DMS53 treated with DMSO at 0.1 percent for 48 hours (cell line): ENCODE measurements around the gene ECSIT.
A peak's percentile ranks its signal among the peaks of the same experiment; 100 is the strongest.
"Not testable (repeated sequence)": the region's sequence is repeated elsewhere in the genome, so short reads cannot be mapped to it uniquely, and the experiment has no call there.

ENCODE experiments used
- DNase-seq: peaks from one replicate; lab custom pipeline; 2025; ENCODE audit not compliant: unreplicated experiment; lab: John Stamatoyannopoulos, UW

Gene ECSIT

DNA sequence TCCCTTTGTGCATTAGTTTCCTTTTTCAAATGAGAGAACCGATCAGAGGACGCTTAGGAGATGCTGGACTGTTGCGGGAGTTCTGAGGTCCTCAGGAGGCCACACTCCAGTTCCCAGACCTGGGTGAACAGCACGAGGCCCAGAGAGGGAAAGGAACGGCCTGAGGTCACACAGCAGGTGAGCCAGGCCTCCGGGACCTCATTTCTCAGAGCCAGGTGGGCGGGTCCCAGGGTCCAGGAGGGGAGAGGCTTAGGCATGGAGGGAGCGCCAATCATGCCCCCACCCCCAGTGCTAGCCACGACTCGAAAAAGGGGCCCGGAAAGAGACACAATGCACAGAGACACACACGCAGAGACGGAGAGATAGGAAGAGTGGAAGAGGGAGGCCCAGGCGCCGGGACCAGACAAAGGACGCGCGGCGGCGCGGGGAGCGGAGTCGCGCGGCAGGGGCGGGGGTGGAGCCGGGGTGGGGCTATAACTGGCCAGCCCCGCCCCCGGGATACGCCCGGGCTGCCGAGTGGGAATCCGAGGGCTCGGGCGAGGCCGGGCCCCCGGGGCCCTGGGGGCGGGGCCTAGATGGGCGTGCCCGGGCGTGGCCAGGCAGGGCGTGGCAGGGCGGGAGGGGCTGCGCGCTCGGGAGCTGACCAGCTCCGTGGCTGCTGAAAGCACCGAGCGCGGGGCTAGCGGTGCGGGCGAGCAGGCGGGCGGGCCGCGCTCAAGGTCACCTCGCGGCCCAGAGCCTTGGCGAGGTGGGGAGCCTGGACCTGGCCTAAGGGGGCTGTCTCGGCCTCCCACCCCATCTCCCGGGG is 49.6 kb downstream of the ECSIT start:
- DNase-seq, result peak; percentile 6

- DNase-seq, result no peak
Observed at GRCh38 chr19:11478167-11479089, 50.5 kb downstream of the ECSIT start.

DNA sequence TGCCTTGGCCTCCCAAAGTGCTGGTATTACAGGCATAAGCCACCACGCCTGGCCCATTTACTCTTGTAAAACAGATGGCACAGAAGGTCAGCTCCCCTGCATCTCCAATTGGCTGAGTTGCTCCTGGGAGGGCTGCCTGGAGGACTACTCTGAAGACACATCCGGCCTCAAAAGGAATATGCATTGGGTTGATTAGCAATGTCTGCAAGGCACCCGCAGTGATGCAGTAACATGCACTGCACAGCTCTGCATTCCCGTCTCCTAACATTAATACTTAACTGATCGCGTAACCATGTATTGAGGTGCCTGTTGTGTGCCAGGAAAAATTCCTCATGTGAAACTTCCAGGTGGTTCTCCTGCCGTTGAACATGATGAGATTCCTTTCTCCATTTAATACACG is 53.1 kb downstream of the ECSIT start:
- DNase-seq, result no peak

- DNase-seq, result not testable (repeated sequence)
Observed at GRCh38 chr19:11475343-11475742, 53.6 kb downstream of the ECSIT start.

DNA sequence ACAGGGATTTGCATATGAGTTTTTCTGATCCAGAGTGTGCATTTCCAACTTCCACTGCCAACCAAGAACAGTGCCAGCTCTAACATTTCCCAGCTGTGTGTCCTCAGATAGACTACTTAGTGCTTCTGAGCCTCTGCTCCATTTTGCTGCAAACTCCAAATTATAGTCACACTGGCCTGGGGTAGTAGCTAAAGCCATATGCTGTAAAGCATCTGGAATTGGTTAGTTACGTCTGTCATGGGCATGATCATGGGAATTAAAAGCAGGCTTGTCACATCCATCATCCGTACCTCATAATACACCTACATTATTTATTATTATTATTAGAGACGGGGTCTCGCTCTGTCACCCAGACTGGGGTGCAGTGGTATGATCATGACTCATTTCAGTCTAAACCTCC is 55.2 kb downstream of the ECSIT start:
- DNase-seq, result no peak

- DNase-seq, result not testable (repeated sequence)
Observed at GRCh38 chr19:11468266-11468845, 60.6 kb downstream of the ECSIT start.

- DNase-seq, result no peak
Observed at GRCh38 chr19:11465600-11465999, 63.3 kb downstream of the ECSIT start.

GRCh38 chr19:11464333-11465265 is 64.3 kb downstream of the ECSIT start:
- DNase-seq, result no peak

- DNase-seq, result no peak
Observed at GRCh38 chr19:11463391-11463790, 65.5 kb downstream of the ECSIT start.

DNA sequence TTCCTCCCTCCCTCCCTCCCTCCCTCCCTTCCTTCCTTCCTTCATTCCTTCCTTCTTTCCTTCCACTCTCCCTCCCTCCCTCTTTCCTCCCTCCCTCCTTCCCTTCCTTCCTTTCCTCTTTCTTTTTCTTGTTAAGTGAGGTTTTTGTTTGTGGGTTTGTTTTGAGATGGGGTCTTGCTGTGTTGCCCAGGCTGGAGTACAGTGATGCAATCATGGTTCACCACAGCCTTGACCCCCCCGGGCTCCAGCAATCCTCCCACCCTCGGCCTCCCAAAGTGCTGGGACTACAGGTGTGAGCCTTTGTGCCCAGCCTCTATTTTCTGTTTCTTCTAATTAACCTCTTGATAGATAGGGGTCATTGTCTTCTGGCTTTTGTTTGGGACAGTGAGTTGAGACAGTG is 67.5 kb downstream of the ECSIT start:
- no peak for DNase-seq

DNA sequence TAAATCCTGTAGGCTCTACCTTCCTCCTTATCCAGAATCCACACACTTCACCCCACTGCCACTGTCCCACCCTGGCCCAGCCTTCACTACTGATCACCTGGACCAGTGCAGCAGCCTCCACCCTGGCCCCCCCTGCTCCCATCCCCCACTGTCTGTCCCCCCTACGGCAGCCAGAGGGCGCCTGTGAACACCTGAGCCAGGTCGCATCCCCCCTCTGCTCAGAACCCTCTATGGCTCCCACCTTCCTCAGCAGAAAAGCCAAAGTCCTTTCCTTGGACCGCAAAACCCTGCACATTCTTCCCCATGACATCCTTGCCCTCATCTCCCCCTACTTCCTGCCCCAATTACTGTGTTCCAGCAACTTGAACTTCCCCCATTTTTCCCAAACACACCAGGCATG is 68.7 kb downstream of the ECSIT start:
- no peak for DNase-seq

DNA sequence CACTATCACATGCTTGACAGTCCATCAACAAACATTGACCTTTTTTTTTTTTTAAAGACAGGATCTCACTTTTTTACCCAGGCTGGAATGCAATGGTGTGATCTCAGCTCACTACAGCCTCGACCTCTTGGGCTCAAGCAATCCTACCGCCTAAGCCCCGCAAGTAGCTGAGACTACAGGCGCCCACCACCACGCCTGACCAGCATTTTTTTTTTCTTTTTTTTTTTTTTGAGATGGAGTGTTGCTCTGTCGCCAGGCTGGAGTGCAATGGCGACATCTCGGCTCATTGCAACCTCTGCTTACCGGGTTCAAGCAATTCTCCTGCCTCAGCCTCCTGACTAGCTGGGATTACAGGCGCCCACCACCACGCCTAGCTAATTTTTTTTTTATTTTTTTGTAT is 70.0 kb downstream of the ECSIT start:
- DNase-seq, result not testable (repeated sequence)

- DNase-seq, result no peak
Observed at GRCh38 chr19:11458236-11458900, 70.6 kb downstream of the ECSIT start.

DNA sequence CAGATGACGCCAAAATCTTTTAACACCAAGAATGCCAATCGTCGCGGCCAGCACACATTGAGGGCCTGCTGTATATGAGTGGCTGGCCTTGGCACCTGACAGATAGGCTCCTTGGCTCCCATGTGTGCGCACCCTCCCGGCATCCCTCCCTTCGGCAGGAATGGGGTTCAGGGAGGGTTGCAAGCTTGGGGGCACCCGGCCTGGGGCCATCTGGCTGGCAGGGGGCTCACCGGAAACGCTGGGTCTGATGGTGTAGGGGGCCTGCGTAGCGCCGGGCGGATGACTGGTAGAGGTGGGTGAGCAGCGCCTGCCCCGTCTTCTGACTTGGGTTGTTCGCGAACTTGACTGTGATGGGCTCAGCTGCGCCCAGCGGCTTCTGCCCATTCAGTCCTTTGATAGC is 71.1 kb downstream of the ECSIT start:
- no peak for DNase-seq

DNA sequence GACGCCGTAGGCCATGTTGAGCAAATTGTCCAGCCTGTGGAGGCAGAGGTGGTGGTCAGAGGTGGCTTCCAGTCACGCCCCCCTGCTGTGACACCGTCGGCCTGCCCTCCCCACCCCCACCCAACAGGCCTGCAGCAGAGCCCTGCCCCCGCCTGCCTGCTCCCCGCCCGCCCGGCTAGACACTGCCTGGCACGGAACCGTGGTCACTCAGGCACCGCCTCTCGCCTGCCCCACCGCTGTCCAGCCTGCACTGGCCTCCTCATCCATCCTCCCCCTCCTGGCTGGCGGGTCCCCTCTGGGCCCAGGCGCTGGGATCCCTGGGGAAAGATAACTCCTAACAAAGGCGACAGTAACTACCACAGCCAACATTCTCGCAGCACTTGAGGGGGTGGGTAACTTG is 71.8 kb downstream of the ECSIT start:
- DNase-seq, result no peak

DNA sequence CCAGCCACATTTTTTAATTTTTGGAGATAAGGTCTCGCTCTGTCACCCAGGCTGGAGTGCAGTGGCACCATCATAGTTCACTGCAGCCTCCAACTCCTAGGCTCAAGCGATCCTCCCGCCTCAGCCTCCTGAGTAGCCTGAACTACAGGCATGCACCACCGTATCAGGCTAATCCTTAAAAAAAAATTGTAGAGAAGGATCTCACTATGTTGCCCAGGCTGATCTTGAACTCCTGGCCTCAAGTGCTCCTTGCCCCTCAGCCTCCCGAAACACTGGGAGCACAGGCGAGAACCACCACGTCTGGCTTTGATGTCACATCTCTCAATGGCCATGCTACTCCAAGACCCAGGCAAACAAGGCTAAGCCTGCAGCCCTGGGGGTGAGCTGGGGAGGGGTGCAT is 72.3 kb downstream of the ECSIT start:
- no peak for DNase-seq
